Ishikawa (cell line): ENCODE data around the gene NPHS1.

Source experiments
- CEBPB ChIP-seq: IDR thresholded peaks from 2 replicates; pipeline ENCODE4 v1.6.1; 2012
- CREB1 ChIP-seq: IDR thresholded peaks from 2 replicates; pipeline ENCODE4 v1.6.1; 2012; ENCODE audit warnings: low read depth
- EGR1 ChIP-seq: IDR thresholded peaks from 2 replicates; pipeline ENCODE4 v1.6.1; 2012
- EP300 ChIP-seq: IDR thresholded peaks from 2 replicates; pipeline ENCODE4 v1.6.1; 2012; ENCODE audit warnings: borderline replicate concordance
- FOXM1 ChIP-seq: IDR thresholded peaks from 2 replicates; pipeline ENCODE4 v1.6.1; 2012; ENCODE audit warnings: low read depth, borderline replicate concordance
- NFIC ChIP-seq: IDR thresholded peaks from 2 replicates; pipeline ENCODE4 v1.6.1; 2012
- RAD21 ChIP-seq: IDR thresholded peaks from 2 replicates; pipeline ENCODE4 v1.6.1; 2012; ENCODE audit warnings: low read depth
- TAF1 ChIP-seq: IDR thresholded peaks from 2 replicates; pipeline ENCODE4 v1.6.1; 2012; ENCODE audit warnings: low read depth, mild to moderate bottlenecking
- TCF12 ChIP-seq: IDR thresholded peaks from 2 replicates; pipeline ENCODE4 v1.6.1; 2012; ENCODE audit warnings: low read depth
- TEAD4 ChIP-seq: IDR thresholded peaks from 2 replicates; pipeline ENCODE4 v1.6.1; 2012
- YY1 ChIP-seq: IDR thresholded peaks from 2 replicates; pipeline ENCODE4 v1.6.1; 2012; ENCODE audit warnings: low read depth
- ZBTB7A ChIP-seq: IDR thresholded peaks from 2 replicates; pipeline ENCODE4 v1.6.1; 2012; ENCODE audit warnings: low read depth
- TF ChIP-seq, protein P1 (sequence below): IDR thresholded peaks from 2 replicates; pipeline ENCODE4 v1.6.1; 2012
- TF ChIP-seq, protein P2 (sequence below): IDR thresholded peaks from 2 replicates; pipeline ENCODE4 v1.6.1; 2012; ENCODE audit warnings: low read depth, mild to moderate bottlenecking
- TF ChIP-seq, protein P3 (sequence below): IDR thresholded peaks from 2 replicates; pipeline ENCODE4 v1.6.1; 2012

Gene NPHS1

DNA sequence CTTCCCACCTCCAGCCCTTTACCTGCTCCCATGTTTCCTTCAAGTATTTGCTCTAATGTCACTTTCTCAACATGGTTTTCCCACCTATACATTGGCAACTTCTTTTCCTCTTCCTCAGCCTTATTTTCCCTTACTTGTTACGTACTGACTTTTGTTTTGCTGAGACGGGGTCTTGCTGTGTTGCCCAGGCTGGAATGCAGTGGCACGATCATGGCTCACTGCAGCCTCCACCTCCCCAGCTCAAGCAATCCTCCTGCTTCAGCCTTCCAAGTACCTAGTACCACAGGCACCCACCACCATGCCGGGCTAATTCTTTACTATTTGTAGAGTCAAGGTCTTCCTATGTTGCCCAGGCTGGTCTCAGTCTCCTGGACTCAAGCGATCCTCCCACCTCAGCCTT, 44.7 kb downstream of the NPHS1 start:
- TF ChIP-seq, protein P1, sequence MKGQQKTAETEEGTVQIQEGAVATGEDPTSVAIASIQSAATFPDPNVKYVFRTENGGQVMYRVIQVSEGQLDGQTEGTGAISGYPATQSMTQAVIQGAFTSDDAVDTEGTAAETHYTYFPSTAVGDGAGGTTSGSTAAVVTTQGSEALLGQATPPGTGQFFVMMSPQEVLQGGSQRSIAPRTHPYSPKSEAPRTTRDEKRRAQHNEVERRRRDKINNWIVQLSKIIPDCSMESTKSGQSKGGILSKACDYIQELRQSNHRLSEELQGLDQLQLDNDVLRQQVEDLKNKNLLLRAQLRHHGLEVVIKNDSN, result no peak
- TF ChIP-seq CREB1, result no peak
- TF ChIP-seq TEAD4, result no peak
- TF ChIP-seq TAF1, result no peak
- TF ChIP-seq, protein P2, sequence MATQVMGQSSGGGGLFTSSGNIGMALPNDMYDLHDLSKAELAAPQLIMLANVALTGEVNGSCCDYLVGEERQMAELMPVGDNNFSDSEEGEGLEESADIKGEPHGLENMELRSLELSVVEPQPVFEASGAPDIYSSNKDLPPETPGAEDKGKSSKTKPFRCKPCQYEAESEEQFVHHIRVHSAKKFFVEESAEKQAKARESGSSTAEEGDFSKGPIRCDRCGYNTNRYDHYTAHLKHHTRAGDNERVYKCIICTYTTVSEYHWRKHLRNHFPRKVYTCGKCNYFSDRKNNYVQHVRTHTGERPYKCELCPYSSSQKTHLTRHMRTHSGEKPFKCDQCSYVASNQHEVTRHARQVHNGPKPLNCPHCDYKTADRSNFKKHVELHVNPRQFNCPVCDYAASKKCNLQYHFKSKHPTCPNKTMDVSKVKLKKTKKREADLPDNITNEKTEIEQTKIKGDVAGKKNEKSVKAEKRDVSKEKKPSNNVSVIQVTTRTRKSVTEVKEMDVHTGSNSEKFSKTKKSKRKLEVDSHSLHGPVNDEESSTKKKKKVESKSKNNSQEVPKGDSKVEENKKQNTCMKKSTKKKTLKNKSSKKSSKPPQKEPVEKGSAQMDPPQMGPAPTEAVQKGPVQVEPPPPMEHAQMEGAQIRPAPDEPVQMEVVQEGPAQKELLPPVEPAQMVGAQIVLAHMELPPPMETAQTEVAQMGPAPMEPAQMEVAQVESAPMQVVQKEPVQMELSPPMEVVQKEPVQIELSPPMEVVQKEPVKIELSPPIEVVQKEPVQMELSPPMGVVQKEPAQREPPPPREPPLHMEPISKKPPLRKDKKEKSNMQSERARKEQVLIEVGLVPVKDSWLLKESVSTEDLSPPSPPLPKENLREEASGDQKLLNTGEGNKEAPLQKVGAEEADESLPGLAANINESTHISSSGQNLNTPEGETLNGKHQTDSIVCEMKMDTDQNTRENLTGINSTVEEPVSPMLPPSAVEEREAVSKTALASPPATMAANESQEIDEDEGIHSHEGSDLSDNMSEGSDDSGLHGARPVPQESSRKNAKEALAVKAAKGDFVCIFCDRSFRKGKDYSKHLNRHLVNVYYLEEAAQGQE, result no peak
- TF ChIP-seq FOXM1, result no peak
- TF ChIP-seq RAD21, result no peak
- TF ChIP-seq EGR1, result no peak
- no peak for TF ChIP-seq EP300
- no peak for TF ChIP-seq ZBTB7A
- TF ChIP-seq YY1, result no peak
- TF ChIP-seq NFIC, result no peak
- TF ChIP-seq, protein P3, sequence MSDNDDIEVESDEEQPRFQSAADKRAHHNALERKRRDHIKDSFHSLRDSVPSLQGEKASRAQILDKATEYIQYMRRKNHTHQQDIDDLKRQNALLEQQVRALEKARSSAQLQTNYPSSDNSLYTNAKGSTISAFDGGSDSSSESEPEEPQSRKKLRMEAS, result no peak
- no peak for TF ChIP-seq TCF12
- no peak for TF ChIP-seq CEBPB

DNA sequence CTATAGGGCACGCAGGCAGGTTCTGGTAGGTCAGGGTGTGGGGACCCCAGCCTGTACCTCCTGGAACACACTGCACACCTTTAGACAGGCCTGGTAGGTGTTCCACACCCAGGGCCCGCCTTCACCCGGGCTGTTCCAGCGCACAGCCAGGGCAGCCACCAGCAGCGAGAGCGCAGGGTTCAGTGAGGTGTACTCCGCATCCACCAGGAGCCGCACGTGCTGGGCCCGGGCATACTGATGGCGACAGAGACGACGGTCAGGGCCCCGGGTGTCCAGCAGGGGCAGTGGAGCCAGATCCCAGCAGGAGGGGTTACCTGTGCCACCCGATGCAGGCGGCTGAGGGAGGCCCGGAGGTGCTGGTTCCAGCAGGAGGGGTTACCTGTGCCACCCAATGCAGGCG, 45.7 kb downstream of the NPHS1 start:
- TF ChIP-seq CEBPB (no peak), CREB1 (no peak)

DNA sequence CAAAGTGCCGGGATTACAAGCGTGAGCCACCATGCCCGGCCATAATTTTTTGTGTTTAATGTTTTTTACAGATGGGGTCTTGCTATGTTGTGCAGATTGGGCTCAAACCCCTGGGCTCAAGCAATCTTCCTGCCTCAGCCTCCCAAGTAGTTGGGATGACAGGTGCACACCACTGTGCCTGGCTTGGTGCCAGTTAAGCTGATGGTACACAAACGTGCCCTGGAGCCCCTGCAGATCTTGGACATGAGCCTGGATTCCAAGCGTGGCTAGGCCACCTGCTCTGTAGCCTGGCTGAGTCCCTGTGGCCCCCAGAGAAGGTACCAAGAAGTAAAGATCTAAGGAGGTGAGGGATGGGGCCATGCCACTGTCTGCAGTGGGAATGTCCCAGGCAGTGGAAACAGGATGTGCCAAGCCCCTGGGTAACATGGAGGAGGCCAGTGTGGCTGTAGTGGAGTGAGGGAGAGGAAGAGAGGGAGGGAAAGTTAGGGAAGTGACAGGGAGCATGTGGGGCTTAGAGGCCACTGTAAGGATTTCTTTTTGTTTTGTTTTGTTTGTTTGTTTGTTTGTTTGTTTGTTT, 46.7 kb downstream of the NPHS1 start:
- TF ChIP-seq NFIC (peak; percentile 51), ZBTB7A (no peak), TAF1 (no peak)

DNA sequence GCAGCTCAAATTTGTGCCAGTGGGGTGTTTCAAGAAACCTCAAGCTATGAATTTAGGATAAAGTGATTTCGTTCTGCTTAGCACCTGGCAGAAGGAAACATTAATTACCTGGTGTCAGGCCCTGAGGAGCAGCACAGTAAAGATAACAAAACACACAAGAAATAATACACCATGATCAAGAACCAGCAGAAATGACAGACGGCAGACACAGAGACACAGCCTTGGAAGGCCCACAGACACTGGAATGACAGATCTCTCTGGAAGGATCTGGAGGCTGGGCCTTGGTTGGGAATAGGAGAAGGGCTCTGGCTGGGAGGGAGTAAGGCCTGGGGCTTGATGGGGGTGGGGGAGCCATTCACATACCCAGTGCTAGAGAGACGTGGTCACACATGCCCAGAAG, 50.5 kb downstream of the NPHS1 start:
- no peak for TF ChIP-seq CREB1
- TF ChIP-seq YY1, result no peak
- TF ChIP-seq, protein P3, result no peak
- TF ChIP-seq TAF1, result no peak
- no peak for TF ChIP-seq FOXM1
- TF ChIP-seq, protein P1, result no peak
- no peak for TF ChIP-seq TCF12
- no peak for TF ChIP-seq CEBPB
- TF ChIP-seq EGR1, result no peak
- TF ChIP-seq, protein P2, result no peak
- no peak for TF ChIP-seq NFIC
- TF ChIP-seq RAD21, result no peak
- TF ChIP-seq TEAD4, result no peak
- no peak for TF ChIP-seq ZBTB7A
- TF ChIP-seq EP300, result no peak

DNA sequence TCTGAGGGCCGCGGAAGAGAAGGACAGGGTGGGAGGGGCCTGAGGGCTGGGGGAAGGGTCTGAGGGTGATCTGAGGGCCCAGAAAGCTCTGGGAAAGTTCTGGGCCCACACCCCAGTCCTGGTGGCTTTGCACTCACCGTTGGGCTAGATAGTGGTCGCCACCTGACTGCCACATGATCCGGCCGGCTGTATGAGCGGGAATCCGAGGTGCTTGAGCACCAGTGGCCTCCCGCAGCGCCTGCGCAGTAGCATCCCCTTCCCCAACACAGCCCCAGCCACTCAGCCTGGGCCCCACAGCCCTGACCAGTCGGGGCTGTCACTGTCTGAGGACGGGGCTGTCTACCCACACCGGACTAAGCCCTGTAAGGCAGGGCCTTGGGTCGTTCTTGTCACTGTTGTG, 54.6 kb downstream of the NPHS1 start:
- TF ChIP-seq FOXM1, result no peak
- TF ChIP-seq TEAD4, result no peak
- TF ChIP-seq TAF1, result no peak
- TF ChIP-seq RAD21, result no peak

DNA sequence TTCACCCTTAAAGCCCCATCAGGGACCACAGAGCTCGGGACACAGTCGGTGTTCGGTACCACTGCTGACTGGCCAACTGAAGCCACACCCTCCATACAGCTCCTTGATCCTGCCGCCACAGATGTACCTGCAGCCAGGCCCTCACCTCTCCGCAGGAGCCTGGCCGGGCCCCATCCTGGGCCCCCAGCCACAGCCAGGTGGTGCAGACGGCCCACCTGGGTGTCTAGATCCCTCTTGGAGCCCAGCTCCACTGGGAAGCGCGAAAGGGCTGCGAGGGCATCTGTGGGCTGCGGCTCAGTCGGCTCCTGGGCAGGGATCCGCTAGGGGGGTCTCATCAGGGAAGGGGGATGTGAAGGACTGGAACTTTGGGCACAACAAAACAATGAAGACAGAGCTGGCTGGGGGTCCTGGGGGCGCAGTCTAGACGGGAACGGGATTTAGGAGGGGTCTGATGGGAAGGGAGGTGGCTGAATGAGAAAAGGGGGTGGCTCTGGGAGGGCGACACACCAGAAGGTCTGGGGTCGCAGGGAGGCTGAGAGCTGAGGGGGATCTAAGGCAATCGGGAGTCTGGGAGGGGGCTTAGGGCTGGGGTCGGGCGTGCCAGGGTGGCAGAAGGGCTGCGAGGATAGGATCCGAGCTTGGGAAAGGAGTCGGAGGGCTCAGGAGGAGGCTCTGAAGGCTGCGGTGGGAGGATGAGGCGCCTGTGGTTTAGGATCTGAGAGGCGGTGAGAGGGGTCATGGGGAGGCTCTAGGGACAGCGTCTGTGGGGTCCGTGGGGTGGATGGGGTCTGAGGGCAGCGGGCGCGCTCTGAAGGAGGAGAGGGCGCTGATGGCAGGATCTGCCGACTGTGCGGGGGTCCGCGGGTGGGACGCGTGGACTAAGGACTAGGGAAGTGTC, 55.4 kb downstream of the NPHS1 start:
- TF ChIP-seq EGR1 (no peak), TAF1 (no peak), FOXM1 (no peak), YY1 (no peak), TEAD4 (no peak), TCF12 (no peak), CREB1 (no peak), EP300 (no peak), NFIC (no peak), ZBTB7A (no peak), RAD21 (no peak)
- TF ChIP-seq, protein P2, result no peak
- TF ChIP-seq, protein P3, result no peak
- TF ChIP-seq, protein P1, result no peak
